NB4 (cell line): ENCODE data around the gene CACNA2D3.

ENCODE experiments used
- CTCF ChIP-seq: IDR thresholded peaks from one replicate; pipeline ENCODE4 v1.5.1; 2012; ENCODE audit warnings: low read depth, low read length
- MAX ChIP-seq: IDR thresholded peaks from 2 replicates; pipeline ENCODE4 v1.6.1; 2011; ENCODE audit warnings: low read depth, low read length
- POLR2A ChIP-seq: IDR thresholded peaks from 2 replicates; pipeline ENCODE4 v1.6.1; 2011; ENCODE audit warnings: mild to moderate bottlenecking; ENCODE audit not compliant: insufficient read length; ENCODE audit errors: extremely low read depth

GRCh38 chr3:54150864-54151467 lies 28.6 kb downstream of the CACNA2D3 start:
- TF ChIP-seq CTCF (no peak), MAX (no peak), POLR2A (no peak)
